NK-92 (cell line): ENCODE results near the gene TRIM47.
"Not testable (repeated sequence)": the region's sequence is repeated elsewhere in the genome, so short reads cannot be mapped to it uniquely, and the experiment has no call there.

Experiments
- DNase-seq: peaks from one replicate; lab custom pipeline; 2025; ENCODE audit not compliant: unreplicated experiment; lab: John Stamatoyannopoulos, UW

TRIM47 gene

GRCh38 chr17:75892556-75893224 is 14.3 kb upstream of the TRIM47 start:
- DNase-seq, result no peak

GRCh38 chr17:75891605-75892555 is 13.5 kb upstream of the TRIM47 start:
- DNase-seq, result no peak

- no peak for DNase-seq
Observed at GRCh38 chr17:75891022-75891604, 12.7 kb upstream of the TRIM47 start.

GRCh38 chr17:75889454-75889853 is 11.1 kb upstream of the TRIM47 start:
- DNase-seq, result no peak

GRCh38 chr17:75888484-75888883 is 10.1 kb upstream of the TRIM47 start:
- DNase-seq, result no peak

GRCh38 chr17:75885860-75886259 is 7.5 kb upstream of the TRIM47 start:
- not testable (repeated sequence) for DNase-seq

GRCh38 chr17:75885431-75885830 is 7.0 kb upstream of the TRIM47 start:
- no peak for DNase-seq

GRCh38 chr17:75881678-75882454 is 3.5 kb upstream of the TRIM47 start:
- no peak for DNase-seq

GRCh38 chr17:75880266-75880665 is 1.9 kb upstream of the TRIM47 start:
- no peak for DNase-seq

- no peak for DNase-seq
Observed at GRCh38 chr17:75877752-75878173, 618 bp downstream of the TRIM47 start.

GRCh38 chr17:75876938-75877751 is 1.2 kb downstream of the TRIM47 start:
- DNase-seq, result no peak

- DNase-seq, result no peak
Observed at GRCh38 chr17:75876190-75876937, 2.0 kb downstream of the TRIM47 start.

GRCh38 chr17:75875940-75876189 is 2.5 kb downstream of the TRIM47 start:
- no peak for DNase-seq

GRCh38 chr17:75875182-75875939 is 3.0 kb downstream of the TRIM47 start:
- DNase-seq, result no peak

- DNase-seq, result no peak
Observed at GRCh38 chr17:75874323-75875181, 3.8 kb downstream of the TRIM47 start.

- no peak for DNase-seq
Observed at GRCh38 chr17:75873587-75874322, 4.6 kb downstream of the TRIM47 start.
